ENCODE measurements around the gene ST8SIA4. TPM values are rescaled to one million over a fixed set of nuclear protein-coding genes. Genes with fewer than 3 reads are reported as not detected.
A peak's percentile ranks its signal among the peaks of the same experiment; 100 is the strongest.

Gene ST8SIA4
- polyA plus RNA-seq, 1 donor = 6.7 TPM

DNA sequence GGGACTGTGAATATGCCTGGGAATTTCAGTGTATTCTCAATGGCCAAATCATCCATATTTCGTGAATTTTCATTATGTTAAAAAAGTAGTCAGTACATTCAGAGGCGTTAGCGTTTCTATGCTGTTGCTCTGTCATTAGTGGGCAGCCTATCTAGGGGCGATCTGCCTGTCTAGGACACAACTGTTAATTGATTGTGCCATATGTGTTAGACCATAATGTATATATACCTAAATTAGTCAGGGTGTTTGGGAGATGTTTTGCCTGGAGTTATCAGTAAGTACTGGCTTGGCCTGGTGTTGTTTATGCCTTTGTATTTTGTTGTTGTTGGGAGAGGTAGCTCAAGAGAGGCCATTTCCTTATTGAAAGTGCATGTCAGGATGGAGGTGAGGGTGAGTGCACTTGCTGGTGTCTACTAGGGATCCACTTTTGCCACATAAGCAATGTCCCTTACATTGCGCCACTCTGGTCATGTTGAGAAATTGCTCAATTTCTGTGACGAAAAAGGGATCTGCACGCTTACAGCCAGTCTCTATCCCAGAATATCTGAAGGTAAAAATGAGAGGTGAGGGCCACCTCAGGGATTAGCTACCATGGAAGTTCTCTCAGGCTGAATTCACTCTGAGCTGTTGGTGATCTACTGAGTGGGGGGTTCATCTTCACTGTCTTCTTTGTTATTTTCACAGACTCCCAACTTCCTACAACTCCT, 123.3 kb downstream of the ST8SIA4 start:
- DNase-seq = no peak

DNA sequence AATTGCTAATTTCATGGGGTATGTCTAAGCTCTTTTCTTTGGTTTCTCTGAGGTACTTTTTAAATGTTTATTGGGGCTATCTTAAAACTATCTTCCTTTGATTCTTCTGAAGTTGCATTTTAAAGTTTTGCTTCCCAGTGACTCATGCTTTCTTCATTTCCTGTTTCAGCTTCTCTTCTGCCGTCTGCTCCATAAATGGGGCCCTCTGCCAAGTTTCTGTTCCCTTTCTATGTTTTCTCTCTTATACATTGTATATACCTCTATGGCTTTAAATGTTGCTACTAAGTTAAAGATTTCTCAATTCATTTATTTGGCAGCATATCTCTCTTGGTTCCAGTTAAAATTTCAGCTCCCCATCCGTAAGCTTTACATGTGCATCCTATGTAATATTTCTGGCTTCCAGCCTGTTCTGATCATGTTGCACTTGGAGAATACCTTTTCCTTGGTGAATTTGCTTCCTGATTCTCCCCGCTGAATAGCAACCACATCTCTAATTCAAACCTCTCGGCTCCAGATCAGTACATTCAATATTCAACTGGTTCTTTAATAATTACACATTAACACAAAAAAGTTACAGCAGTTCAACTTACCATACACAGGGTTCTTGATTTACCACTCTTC, 125.3 kb downstream of the ST8SIA4 start:
- peak; percentile 67 for DNase-seq

DNA sequence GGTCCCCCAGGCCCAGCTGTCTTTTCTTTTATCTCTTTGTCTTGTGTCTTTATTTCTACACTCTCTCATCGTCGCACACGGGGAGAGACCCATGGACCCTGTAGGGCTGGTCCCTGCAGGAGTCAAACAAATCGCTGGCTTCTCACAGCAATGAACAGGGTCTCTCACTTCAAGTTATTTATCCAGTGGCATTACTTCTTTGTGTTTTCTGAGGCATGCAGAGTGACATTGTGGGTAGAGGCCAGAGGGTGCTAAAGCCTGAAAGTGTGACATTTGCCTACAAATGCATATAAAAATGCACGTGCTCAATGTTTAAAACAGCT, 127.6 kb downstream of the ST8SIA4 start:
- DNase-seq = no peak

DNA sequence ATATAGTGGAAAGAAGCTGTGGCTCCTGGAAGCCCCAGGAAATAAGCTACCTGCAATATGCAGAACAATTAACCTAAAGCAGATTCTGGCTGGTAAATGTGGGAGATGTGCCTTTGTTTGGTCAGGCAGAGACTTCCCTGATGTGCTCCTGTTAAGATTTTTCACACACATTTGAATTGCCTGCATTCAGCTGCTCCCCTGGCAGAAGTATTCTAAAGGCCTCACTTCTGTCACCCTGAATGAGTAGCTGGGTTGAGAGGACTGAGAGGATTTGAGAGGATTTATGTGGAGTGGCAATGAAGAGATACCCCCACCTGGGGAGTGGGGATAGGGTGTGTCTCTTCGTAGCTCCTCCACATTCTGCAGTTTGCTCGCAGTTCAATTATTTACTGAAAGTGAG, 130.5 kb downstream of the ST8SIA4 start:
- no peak for DNase-seq

DNA sequence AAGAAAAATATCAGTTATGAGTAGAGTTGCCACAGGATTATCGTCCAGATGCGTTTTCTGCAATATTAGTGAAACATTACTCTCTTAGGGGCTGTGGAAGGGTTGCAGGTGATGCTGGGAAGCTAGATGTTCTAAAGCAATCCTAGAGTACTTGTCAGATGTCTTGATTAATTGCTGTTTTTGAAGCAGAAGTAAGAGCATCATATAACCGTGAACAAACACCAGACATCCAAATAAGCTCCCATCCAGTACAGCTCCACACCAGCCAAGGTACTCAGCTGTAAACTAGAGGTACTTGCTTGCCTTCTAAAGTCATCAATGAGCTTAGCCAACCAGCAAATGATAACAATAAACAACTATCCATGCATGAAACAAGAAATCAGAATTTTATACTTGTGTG, 131.1 kb downstream of the ST8SIA4 start:
- no peak for DNase-seq

DNA sequence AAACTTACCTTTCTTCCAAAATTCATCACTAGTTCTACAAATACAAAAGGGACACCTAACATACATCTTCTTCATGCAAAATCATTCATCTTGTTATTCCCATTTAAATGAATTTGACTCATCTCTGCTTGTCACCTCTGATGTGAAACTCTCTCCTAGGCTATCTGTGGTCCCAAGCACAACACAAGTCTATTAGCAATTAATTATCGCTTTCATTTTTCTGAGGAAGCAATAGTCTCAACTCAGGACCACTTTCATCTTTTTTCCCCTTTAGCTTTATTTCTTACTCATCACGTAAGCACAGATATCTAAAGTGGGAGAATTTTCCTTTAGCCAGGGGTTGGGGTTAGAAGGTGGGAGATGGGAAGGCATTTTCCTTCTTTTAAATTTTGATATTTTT, 131.9 kb downstream of the ST8SIA4 start:
- DNase-seq = no peak

DNA sequence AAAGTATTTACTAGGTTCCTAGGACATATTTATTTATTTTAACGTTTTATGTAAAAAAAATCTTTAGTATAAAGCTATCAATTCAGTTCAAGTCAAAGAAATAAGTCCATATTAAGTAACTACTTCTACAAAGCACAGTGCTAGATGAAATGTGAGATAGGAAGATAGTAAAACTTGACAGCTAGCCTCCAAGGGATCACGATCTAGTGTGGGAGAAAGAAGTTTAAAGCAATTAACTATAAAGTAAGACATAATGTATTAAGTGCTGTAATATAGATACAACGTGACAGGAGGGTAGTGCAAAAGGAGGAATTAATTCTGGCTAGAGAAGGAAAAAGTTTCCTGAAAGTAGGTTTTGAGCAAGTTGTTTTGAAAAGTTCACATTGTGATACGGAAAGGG, 134.9 kb downstream of the ST8SIA4 start:
- no peak for DNase-seq

DNA sequence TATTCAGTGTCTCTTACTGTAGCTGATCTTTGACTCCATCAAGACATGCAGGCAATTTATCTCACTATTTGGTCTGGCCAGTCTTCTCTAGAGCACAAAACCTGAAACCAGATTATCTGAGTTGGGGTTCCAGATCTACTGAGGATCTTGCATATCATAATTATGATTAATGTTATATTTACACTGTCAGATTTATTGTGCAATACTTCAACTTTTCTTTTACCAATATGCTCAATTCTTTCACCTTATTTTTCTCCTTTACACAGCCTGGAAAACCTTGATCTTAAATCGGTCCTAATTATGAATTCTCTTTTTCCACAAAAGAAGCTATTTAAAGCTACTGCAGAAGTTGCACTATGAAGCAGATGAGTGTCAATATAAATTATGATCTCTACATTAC, 140.1 kb downstream of the ST8SIA4 start:
- no peak for DNase-seq

DNA sequence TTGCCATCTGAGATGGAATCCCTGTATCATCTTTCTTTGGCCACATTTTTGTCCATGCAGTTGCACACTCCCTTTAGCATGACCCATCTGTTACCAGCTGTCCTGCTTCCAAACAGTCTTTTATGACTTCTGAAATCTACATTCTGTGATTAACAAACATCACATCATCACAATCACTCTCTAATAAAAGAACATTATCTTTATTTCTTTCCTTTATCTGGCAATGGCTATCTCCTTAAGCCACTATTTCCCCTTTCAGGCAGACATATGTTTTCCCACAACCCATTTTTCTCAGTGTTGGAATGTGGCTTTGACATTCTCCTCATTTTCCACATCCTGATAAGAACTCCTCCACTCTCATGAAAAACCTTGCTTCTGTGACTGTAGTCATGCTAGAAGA, 141.0 kb downstream of the ST8SIA4 start:
- DNase-seq = no peak

DNA sequence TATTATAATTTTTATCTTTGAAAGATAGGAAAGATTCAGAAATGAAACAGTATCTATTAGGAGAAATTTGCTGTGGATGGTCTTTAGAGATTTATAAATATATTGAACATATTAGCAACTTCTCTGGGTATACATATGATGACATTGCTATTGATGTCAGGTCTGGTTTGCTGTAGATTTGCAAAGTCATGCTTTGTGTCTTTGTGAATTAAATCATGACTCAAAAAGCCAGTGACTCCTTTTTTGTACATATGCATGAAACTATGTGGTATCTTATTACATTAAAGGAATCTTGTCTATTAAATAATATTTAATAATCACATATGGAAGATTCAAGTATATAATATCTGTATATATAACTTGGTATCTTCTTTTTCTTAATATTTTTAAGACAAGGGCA, 141.9 kb downstream of the ST8SIA4 start:
- DNase-seq = no peak

DNA sequence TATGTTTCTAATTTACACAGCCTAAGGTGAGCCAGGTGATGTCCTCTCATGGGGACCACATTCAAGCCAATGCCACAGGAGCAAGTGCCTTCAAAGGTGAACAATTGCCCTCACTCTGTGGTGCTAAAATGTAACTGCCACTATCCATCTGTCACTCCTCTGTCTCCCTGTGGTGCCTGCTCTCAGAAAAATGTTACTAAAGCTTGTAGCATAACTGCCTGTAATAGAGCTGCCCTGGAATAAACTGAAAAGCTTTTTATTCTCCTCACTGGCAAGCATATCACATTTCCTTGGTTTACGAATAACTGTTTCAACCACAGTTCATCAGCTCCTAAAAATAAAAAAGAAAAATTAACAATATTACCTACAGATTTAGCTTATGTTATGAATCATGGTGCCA, 142.4 kb downstream of the ST8SIA4 start:
- DNase-seq = no peak

DNA sequence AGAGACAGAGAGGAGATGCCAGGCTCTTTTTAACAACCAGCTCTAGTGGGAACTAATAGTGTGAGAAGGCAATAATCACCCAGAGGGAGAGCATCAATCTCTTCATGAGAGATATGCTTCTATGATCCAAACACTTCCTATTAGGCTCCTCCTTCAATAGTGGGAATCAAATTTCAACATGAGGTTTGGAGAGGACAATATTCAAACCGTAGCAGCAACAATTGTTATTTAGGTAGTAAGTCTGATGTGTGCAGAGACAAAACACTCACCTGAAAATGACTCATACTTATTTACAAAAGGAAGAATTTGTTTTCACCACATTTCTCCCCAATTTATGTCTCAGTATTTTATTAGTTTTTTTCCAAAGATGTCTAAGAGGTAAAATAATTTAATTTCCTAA, 144.3 kb downstream of the ST8SIA4 start:
- no peak for DNase-seq

DNA sequence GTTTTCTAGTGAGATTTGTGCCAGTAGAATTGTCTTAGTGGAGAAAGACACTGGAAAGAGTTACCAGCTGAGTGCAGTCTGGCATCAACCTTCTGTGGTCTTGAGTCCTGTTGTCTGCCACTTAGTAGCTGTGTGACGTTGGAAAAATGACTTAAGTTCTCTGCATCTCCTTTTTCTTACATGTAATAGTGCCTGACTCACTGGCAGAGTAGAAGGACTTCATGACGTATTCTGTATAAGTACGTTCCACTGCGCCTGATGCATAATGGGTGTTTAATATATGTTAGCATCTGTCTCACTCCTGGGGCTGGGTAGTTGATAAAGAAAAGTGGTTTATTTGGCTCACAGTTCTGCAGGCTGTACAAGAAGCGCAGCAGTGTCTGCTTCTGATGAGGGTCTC, 144.8 kb downstream of the ST8SIA4 start:
- DNase-seq = no peak

DNA sequence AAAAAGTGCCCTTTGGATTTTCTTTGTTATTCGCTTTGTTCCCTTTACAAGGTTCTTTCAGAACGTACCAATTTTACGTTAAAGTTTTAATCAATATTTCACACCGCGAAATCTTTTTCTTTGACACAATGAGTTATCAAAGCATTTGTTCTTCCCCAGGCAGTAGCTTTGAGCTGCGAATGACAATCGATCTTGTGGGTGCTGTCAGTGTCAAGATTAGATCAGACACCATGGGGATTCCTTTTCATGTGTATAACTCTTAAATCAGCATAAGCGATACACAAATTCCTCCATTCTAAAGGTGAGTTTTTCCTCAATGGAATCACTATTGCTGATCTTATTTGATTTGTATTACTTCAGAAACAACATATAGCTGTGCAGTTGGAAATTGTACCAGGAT, 145.5 kb downstream of the ST8SIA4 start:
- DNase-seq = no peak
